ENCODE data around the gene BBS7.

DNA sequence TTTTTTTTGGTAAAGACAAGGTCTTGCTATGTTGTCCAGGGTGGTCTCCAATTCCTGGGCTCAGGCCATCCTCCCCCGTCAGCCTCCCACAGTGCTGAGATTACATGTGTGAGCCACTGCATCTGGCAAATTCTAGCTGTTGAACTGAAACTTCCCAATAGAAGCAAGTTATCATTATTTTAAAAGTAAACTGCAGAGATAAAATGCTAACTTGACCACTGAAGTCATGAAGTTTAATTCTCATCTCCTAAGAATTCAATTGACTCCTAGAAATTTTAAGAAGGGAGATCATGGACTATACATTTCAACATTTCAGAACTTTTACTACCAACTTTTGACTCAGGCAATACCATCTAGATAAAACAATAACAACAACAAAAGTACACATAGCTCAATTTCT is 80.8 kb downstream of the BBS7 start:
- no peak for TF ChIP-seq EP300 (IDR thresholded peaks at IDR 0.05)
- TF ChIP-seq, protein P1, sequence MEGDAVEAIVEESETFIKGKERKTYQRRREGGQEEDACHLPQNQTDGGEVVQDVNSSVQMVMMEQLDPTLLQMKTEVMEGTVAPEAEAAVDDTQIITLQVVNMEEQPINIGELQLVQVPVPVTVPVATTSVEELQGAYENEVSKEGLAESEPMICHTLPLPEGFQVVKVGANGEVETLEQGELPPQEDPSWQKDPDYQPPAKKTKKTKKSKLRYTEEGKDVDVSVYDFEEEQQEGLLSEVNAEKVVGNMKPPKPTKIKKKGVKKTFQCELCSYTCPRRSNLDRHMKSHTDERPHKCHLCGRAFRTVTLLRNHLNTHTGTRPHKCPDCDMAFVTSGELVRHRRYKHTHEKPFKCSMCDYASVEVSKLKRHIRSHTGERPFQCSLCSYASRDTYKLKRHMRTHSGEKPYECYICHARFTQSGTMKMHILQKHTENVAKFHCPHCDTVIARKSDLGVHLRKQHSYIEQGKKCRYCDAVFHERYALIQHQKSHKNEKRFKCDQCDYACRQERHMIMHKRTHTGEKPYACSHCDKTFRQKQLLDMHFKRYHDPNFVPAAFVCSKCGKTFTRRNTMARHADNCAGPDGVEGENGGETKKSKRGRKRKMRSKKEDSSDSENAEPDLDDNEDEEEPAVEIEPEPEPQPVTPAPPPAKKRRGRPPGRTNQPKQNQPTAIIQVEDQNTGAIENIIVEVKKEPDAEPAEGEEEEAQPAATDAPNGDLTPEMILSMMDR (IDR thresholded peaks at IDR 0.05), result no peak
- no peak for TF ChIP-seq POLR2A (IDR thresholded peaks at IDR 0.05)
